HG03457 (cell line): ENCODE measurements around the gene INSR.

Source experiments
- ATAC-seq: cut with Tn5 transposase; IDR thresholded peaks from one replicate; pipeline ENCODE4 v1.9.1; 2021; ENCODE audit warnings: moderate number of reproducible peaks; ENCODE audit not compliant: unreplicated experiment

The INSR gene

GRCh38 chr19:7295912-7296536, 1.8 kb upstream of the INSR start:
- ATAC-seq, result no peak

DNA sequence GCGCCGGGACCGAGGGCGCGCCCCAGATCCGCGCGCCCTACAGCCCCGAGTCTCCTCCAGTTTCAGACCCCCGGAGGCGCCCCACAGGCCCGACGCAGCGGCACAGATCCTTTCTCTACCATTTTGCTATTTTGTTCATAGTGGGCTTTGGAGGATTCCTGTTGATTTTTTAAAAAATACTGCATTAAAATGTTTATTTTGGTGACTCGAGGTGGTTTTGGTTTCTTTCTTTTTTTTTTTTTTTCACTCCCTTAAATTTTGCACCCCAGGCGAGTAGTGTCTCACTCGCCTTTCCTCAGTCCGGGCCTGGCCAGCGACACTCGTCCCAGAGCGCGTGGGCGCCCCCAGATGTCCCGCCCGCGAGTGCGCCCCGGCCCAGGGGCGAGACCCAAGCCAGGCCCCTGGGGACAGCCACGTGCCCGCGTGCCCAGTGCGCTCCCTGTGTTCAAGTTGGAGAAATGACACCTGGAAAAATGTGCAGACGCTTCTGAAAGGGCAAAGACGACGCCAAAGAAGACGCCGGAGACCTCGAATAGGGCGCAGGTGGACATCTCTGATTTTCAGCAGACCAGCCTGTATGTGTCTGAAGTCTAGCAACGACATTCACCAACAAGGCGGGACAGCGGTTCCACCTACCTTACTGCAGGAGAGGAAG, 471 bp upstream of the INSR start:
- ATAC-seq, result no peak

DNA sequence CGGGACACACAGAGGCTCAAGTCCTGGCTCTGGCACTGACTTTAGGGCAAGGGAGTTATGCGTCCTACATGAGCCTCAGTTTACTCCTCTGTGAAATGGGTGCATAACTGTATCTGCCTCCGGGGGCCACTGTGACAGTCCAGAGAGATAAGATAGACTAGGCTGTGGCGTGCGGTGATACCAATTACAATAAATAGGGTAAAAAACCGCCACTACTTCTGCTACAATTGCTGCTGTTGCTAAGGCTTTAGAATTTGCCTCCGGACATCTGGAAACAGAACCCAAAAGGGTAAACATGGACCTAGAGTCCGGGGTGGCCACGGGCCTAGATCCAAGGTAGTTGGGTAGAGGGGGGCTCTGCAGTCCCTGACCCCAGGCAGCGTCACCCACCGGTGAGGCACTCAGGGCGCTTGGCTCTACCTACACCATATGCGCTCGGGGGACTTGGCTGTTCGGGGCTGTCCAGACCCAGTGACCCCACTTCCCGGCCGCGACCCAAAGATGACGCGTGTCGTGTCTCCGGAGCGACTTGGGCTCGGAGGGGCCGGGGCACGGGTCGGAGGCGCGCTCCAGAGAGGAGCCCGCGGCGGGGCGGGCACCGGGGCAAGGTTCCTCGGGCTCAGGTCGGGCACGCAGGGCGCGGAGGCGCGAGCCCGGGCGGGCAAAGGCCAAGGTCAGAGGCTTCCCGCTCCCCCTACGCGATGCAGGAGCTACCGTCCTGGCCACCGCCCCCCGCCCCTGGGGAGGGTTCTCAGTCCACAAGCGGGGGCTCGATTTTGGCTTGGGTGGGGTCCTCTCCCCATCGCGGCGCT, 1.1 kb downstream of the INSR start:
- no peak for ATAC-seq

DNA sequence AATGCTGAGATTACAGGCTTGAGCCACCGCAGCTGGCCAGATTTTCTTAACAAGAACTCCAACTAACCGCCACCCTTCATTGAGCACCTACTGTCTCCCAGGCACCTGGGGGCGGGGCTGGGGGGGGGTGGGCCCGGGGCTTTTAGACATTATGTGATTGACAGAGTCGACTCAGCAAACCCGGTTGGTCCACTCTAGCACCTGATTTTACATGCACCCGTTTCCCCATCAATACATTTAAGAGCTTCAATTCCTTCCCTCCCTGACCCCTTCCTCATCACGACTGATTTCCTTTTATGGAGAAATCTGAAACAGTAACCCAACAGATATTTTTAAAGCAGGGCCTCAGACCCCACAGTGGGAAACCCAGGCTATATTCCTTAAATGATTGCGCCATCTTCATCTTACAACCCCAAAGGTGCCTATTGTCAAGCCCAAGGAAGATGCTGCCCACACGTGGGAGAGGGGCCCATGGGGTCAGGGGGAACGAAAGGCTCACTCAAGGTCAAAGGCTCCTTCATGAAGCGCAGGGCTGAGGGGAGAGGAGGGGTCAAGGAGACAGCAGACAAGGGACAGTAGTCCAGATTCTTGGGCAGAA, 1.8 kb downstream of the INSR start:
- ATAC-seq, result no peak

- no peak for ATAC-seq
These were observed 5.2 kb downstream of the INSR start for GRCh38 chr19:7288977-7289376.

- ATAC-seq, result no peak
These were observed 6.1 kb downstream of the INSR start for GRCh38 chr19:7288131-7288530.

GRCh38 chr19:7287722-7288121, 6.5 kb downstream of the INSR start:
- ATAC-seq, result no peak

- ATAC-seq, result no peak
These were observed 13.1 kb downstream of the INSR start for GRCh38 chr19:7280940-7281666.

GRCh38 chr19:7272856-7273578, 21.2 kb downstream of the INSR start:
- ATAC-seq, result no peak

DNA sequence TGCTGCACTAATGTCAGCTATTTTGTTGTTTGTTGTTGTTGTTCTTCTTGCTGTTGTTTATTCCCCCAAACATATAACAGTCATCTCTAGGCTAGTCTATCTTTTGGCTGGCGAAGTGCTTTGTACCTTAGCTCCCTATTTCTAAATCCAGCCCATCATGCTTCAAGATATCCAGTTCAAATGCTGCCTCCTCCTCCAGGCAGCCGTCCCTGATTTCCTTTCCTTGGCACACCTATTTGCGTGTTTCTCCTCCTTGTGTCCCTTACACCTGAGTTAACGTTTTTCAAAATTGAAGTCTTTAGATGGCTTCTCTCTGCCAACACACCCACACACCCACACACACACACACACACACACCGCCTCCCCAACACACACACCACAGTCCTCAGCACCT, 25.5 kb downstream of the INSR start:
- no peak for ATAC-seq

DNA sequence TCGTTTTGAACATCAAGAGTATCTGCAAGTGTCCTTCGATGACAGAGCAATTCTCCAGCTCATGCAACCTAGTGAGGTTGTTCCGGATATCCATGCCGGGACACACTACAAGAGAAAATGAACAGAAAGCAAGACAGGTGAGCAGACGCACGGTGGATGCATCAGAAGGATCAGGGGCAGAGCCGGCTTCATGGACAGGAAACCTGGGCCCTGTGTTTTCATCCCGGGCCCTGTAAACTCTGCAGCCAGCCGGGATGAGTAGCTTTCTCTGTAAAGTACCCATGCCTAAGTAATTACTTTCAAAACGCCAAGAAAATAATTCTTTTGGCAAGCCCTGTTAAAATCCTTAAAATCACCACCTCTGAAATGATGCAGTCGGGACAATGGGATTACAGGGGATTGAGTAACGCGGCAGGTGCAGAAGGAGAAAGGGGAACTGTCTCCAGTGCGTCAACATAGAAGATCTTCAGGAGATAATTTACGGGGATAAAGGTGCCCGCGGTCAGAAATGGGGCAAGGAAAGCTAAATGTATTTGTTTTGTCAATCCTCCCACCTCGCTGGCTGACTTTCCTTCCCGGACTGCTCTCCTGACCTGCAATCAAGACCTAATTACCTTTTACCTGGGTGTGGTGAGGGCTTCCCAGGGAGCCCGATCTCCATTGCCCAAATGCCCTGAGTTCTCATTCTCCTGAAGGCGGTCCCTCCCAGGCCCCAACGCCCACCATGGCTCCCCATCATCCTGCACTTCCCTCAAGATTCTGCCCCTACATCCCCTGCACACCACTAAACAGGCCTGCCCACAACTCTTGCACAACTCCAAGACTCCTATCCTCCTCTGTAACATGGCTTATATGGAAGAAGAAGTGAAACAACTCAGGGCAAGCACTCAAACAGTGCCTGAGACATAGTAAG, 26.2 kb downstream of the INSR start:
- ATAC-seq, result no peak

GRCh38 chr19:7266832-7267231, 27.4 kb downstream of the INSR start:
- no peak for ATAC-seq

DNA sequence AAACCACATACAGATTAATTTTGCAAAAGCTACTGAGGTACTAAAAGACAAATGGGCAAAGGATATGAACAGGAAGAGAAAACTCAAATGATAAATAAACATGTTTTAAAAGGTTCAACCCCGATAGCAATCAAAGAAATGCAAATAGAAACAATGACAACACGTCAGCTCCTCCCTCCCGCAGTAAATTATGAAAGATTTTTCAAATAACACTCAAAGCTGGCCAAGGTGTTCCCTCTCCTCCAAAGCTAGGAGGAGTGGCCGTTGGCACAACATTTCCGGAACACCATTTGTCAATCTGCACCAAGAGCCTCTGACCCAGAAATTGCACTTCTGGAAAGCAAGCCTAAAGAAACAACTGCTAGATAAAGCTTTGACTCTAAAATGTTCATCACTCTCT, 28.3 kb downstream of the INSR start:
- ATAC-seq, result no peak

DNA sequence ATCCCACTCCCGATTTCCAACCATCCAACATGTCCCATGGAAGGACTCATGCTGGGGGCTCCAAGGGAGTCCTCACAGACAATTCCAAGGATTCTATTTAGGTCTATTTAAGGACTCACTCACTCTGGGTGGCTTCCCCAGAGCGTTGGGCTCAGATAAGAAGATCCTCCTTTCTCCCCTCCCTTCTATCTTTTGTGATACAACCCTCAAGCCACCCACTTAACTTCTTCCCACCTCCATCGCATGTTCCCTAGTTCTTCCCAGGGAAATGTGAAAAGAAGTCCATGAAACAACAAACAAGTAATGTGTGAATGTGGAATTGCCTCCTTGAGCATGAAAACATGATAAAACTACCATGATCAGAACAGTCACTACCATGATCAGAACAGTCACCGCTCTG, 29.4 kb downstream of the INSR start:
- ATAC-seq, result no peak

DNA sequence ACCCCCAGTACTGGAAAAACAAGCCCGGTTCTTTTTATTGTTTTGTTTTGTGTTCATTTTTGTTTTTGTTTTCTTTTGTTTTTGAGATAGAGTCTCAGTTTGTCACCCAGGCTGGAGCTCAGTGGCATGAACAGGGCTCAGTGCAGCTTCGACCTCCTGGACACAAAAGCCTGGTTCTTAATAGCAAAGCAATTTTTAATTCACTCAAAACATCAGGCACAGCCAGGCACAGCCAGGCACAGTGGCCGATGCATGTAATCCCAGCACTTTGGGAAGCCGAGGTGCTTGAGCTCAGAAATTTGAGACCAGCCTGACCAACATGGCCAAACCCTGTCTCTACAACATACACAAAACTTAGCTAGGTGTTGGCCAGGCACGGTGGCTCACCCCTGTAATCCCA, 30.7 kb downstream of the INSR start:
- ATAC-seq, result no peak

- ATAC-seq, result no peak
These were observed 31.1 kb downstream of the INSR start for GRCh38 chr19:7263066-7263465.

- no peak for ATAC-seq
These were observed 31.7 kb downstream of the INSR start for GRCh38 chr19:7262470-7262869.

DNA sequence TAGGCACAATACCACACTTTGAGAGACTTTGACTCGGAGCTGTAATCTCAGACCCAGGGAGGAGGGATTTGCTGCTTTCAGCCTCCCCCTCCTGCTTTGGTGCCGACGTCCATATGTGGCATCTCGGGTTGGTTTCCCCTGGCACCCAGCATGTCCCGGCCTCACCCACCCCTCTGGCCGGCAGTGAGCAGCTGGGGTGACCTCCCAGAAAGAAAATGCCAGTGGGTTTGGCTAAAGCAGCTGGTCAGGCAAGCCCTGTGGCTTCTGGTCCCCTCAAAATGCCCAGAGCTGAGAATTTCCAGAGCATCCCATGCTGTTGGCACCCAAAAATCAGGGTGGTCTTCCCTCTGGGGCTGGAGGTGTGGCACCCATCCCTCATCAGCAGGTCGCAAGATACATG, 34.1 kb downstream of the INSR start:
- ATAC-seq, result no peak

GRCh38 chr19:7258840-7259395, 35.3 kb downstream of the INSR start:
- no peak for ATAC-seq
